Umbilical cord (tissue), 2 donors: ENCODE measurements around the gene CEP95. TPM values are rescaled to one million over a fixed set of nuclear protein-coding genes. Genes with fewer than 3 reads are reported as not detected.
"Not testable (repeated sequence)": the region's sequence is repeated elsewhere in the genome, so short reads cannot be mapped to it uniquely, and the experiment has no call there.

Experiments used
- DNase-seq: peaks from one replicate; pipeline ENCODE4 v3.0.0-alpha.2; 2015; ENCODE audit warnings: low spot score
- total RNA-seq: library from RNA; depleted of rRNA; stranded (reverse); fragments of >200 nt; gene quantifications from one replicate; pipeline ENCODE4 v1.2.3, GENCODE V29; 2014; ENCODE audit warnings: low replicate concordance; ENCODE audit not compliant: insufficient read depth

The CEP95 gene, protein sequence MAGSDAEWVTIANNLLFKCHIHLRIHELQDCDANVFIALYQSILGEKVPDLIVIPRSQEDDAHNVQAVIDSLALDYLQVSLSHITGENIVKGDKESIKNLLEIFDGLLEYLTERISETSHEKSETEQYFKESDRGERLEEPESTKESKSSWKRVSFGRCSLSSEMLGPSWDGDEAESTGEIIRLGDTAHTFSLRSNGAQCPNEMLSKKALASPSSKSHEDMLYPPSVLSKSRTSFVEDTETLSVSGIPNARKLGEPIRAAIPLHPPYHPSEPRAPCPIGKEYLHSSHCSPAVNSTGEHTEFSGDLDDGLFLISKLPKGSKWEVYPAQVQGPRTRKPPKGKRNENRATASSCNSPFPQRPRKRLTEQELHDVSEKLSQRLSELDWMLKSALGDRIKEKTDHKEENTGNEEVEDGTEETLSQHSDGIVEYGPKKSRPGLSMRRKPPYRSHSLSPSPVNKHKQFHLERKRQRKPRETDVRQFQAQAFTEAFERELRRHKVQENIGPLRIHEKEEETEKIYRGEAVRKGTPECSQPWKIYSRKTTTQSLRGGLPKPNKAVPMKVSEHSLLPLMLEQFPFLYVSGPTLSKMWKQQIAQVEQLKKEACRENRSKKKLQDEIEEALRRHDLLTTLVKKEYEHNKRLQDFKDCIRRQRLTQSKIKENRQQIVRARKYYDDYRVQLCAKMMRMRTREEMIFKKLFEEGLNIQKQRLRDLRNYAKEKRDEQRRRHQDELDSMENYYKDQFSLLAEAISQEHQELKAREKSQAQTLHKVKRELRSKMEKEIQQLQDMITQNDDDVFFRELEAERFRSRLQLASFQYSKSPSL
- 40.4 TPM for total RNA-seq

DNA sequence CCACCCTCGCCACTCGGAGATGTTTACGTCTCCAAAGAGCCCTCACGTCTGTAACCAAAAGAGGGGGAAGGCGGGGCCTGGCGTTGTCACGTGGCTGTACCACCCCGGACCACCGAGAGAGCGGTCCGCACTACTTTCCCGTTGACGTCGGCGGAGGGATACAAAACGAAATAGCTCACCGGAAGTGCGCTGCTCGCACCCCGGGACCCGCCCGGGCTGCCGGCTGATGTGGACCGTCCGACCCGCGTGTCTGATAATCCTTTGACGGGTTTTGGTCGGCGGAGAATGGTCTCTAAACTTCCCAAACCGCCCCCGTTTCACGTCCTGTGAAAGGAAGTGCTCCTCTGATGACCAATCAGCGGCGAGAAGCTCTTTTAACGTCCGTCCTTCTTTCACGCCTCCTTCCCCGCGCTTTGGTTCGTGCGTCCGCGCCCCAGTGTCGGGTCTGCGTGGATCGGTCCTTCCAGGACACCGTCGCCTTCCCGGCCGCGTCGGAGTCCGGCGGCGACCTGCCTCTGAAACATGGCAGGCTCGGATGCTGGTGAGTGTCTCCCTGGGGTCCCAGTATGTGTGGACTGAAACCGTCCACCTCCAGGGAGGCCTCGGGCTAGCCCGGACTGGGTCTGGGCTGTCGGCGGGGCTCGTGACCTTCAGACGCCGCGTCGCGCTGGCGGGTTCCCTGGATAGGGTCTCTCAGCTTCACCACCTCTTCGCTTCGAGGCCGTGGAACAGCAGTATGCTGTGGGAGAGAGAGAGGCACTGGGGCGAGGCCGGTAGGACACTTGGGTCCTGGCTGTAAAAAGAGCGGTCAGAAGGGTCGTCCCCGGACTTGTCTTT is at the start of gene CEP95:
Gene CEP95, plus strand, starts transcription at position 402 of the 837 bp plus-strand sequence. Its CDS starts 121 bp downstream, at position 523.
- DNase-seq: peak; percentile 99

DNA sequence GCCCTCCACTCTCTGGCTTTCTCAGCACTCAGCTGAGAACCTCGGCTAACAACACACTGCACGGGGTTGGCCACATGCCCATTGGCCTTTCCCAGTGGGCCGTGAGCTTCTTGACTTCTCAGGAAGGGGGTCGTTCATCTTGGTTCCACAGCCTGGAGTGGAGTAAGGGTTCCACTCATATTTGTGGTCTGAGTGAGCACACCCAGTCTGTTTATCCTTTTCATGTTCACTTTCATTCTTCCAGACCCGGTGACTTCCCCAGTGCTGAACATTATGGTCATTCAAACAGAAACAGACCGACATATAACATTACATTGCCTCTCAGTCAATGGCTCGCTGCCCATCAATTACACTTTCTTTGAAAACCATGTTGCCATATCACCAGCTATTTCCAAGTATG is 49.6 kb upstream of the CEP95 start:
- no peak for DNase-seq

DNA sequence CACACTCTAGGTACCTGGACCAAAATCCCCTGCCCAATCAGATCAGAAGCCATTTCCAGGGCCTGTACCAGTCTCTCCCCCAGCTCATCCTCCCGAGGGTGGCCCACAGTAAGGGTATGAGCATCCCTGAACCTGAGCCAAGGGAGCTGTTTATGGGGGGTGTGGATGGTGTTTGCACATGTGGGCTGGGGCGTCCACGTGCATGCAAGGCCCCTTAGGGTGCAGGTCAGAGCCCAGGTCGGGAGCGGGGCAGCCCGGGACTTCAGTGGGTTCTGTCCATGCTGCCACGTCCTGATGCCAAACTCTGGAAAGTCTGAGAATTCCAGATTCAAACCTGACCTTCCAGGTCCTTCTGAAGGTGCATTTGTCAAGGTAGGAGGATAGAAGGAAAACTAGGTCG is 48.0 kb upstream of the CEP95 start:
- no peak for DNase-seq

DNA sequence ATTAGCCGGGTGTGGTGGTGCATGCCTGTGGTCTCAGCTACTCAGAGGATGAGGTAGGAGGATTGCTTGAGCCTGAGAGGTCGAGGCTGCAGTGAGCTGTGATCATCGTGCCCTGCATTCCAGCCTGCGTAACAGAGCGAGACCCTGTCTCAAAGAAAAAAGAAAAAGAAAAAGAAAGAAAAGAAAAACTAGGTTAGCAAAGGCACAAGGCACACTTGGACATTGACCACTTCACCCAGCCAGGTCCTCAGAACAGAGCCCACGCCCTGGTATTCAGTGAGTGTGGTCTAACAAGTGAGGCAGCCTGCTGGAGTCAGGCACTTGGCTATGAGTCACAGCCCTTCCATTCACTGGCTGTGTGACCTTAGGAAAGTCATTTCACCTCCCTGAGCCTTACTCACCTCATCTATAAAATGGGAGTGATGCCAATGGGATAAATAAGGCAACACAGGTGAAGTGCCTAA is 47.5 kb upstream of the CEP95 start:
- no peak for DNase-seq

DNA sequence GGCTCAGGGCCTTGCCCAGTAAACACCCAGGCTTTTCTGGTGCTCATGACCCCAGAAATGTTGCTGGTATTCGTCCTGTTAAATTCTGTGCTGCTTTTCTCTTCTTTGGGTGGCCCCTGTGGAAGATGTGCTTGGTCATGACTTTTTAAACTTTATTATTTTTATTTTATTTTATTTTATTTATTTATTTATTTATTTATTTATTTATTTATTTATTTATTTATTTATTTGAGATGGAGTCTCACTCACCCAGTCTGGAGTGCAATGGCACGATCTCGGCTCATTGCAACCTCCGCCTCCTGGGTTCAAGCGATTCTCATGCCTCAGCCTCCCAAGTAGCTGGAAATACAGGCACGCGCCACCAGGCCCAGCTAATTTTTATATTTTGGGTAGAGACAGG is 47.0 kb upstream of the CEP95 start:
- not testable (repeated sequence) for DNase-seq

DNA sequence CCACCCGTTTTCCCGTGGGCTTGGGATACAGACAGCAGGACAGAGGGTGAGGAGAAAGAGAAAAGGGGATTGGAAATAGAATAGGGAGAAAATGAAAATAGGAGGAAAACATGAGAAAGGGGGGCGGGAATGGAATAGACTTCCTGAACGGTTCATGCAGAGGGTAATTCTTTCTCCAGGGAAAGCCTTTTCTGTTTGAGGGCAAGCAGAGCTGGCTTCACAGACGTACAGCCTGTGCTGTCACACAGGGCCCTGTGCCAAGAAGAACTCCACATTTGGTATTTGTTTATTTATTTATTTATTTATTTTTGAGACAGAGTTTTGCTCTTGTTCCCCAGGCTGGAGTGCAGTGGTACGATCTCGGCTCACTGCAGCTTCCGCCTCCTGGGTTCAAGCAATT is 45.8 kb upstream of the CEP95 start:
- no peak for DNase-seq

DNA sequence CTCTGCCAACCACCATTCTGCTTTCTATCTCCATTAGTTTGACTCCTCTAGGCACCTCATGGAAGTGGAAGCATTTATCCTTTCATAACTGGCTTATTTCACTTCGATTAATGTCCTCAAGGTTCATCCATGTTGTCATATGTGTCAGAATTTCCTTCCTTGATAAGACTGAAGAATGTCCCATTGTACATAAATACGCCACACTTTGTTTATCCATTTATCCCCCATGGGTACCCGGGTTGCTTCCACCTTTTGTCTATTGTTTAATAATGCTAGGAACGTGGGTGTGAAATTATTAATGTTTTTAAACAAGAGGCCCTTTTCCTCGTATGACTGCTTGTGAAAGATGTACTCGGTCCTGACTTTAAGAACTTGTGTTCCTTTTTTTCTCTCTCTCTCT is 45.0 kb upstream of the CEP95 start:
- DNase-seq: no peak

DNA sequence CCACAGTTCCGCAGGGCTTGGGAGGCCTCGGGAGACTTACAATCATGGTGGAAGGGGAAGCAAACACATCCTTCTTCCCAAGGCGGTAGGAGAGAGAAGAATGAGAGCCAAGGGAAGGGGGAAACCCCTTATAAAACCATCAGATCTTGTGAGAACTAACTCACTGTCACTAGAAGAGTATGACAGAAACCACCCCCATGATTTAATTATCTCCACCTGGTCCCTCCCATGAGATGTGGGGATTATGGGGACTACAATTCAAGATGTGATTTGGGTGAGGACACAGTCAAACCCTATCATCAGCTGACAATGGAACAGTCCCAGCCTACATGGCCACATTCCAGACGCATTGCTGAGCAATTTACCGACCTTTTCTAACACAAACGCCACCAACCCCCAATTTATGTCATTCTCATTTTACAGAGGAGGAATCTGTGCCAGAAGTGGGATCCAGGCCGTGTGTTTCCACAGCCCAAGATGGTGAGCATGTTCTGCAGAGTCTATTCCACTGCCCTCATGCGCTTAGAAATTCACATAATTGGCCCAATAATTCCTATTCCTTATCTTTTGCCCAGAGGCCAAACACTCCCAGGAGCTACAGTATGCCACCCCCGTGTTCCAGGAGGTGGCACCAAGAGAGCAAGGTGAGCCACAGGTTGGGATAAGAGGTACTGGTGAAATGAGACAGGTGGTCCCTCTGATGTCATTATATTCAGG is 40.6 kb upstream of the CEP95 start:
- no peak for DNase-seq

DNA sequence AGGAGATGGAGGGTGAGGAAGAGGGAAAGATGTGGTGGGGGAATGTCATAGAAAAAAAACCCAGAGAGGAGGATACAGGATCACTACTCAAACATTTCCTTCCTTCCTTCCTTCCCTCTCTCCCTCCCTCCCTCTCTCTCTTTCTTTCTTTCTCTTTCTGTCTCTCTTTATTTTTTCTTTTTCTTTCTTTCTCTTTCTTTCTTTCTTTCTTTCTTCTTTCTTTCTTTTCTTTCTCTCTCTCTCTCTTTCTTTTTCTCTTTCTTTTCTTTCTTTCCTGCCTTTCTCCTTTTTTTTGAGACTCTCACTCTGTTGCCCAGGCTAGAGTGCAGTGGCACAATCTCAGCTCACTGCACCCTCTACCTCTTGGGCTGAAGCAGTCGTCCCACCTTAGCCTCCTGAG is 39.9 kb upstream of the CEP95 start:
- not testable (repeated sequence) for DNase-seq

DNA sequence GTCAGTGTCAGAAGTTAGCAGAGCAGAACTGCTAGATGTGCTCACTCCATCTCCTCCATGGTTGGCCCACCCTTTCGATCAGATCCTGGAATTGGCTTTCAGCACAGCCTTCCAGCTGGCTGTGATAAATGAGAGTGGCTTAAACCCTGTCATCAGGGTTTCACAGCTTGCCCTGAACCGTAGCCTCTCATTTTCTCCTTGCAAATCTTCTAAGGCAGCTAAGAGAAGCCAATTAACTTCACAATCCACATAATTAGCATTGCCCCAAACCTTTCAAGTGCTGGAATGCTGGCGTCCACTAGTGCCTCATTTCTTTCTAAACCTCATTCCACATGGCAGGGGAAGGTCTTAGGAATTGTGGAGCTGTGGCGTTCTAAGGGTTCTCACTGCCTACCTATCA is 36.2 kb upstream of the CEP95 start:
- no peak for DNase-seq

DNA sequence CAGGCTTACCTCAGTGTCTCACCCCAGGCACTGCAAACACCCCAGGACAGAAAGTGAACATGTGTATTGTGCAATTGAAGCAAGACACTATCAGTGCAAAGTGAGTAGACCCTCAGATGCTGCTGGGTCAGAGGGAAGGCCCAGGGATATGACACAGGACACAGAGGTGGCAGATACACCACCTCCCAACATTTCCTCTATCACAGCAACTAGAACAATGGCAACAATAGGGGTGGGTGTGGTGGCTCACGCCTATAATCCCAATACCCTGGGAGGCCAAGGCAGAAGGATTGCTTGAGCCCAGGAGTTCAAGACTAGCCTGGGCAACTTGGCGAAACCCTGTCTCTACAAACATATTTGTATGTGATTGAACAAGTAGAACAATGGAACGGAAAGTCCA is 35.3 kb upstream of the CEP95 start:
- DNase-seq: no peak

DNA sequence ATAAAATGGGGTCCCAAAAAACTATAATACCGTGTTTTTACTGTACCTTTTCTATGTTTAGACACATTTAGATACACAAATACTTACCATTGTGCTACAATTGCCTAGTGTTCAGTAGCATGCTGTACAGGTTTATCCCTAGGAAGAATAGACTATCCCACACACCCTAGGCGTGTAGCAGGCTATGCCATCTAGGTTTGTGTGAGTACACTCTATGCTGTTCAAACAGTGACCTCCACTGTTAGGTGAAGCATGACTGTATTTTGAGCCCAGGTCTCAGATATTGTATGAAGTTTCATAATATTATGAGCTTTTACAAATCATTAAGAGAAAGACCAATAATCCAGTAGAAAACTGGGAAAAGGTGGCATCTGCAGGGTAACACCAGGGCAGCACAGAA is 34.2 kb upstream of the CEP95 start:
- DNase-seq: no peak

DNA sequence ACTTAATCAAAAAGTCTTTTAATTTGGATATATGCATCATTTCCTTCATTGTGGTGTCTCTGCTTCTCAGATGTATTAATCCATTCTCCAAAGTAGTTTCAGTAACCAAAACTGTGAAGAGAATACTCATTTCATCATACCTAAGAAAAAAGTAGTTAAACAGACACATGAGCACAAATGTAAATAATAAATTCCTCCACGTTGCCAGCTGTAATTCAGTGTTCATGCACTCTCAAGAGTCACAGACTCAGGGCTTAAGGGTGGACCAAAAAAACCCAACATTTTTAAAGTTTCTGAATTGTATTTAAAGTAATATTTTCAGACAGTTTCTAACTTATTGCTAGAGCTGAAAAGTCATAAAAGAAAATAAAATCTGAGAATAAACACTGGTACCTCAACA is 28.9 kb upstream of the CEP95 start:
- DNase-seq: no peak

DNA sequence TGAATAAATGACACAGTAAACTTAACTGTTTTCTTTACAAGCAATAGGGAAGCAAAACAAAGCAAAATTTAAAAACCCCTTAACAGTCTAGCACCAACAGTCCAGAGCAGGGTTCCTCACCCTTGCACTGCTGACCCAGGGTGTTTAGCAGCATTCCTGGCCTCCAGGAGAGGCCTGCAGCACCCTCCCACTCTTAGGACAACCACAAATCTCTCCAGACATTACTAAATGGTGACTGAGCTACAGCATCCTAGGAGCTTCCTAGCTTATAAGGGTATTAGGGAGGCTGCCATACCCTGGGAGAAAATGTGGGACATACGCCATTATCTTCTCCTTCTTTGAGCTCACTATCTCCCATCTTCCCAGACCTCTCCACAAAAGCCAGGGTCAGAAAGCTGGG is 25.8 kb upstream of the CEP95 start:
- DNase-seq: no peak

DNA sequence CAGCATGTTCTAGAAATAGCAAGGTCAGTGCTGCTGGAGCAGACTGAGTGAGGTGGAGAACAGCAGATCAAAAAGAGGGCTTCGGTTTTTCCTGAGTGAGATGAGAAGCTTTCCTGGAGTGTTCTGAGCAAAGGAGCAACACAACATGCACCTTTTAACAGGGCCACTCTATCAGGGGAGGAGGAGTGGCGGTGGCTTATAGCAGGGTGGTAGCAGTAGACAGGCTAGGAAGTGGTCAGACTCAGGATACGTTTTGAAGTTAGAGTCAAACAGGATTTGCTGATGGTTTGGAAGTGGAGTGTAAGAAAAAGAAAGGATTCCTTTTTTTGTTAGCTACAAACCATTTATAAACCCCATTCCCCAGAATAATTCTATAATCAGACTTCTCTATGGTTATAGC is 22.4 kb upstream of the CEP95 start:
- no peak for DNase-seq

DNA sequence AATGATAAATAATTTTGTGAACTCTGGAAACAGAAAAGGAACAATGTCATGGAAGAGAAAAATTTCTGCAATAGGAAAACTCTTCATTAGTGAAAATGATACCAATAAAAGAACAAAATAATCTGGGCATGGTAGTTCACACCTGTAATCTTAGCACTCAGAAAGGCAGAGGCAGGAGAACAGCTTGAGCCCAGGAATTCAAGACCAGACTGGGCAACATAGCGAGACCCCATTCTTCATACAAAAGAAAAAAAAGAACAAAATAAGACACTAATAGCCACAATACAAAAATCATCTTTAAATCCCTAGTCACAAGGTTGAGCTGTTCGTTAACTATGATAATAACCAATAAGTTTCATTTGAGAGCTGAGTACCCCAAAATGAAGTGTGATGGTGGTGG is 18.5 kb upstream of the CEP95 start:
- no peak for DNase-seq

DNA sequence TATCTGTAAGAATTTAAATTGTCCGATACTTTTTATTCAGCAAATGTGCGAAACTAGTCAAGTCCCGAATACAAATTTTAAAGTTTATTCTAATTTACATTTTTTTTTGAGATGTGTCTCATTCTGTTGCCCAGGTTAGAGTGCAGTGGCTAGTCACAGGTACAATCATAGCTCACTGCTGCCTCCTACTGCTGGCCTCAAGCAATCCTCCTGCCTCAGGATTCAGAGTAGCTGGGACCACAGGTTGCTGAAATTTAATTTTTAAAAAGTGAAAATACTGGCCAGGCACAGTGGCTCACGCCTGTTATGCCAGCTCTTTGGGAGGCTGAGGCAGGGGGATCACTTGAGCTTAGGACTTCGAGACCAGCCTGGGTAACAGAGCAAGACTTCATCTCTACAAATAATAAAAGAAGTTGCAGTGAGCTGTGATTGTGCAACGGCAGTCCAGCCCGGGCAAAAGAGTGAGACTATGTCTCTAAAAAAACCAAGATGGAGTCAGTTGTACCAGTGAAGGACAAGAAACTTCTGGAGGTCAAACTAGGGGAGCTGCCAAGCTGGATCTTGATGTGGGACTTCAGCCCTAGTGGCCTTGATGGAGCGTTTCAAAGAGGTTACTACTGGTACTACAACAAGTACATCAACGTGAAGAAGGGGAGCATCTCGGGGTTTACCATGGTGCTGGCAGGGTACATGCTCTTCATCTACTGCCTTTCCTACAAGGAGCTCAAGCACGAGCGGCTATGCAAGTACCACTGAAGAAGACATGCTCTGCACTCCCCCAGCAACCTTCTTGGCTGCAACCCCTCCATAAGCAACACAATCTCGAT is 15.5 kb upstream of the CEP95 start:
- no peak for DNase-seq

DNA sequence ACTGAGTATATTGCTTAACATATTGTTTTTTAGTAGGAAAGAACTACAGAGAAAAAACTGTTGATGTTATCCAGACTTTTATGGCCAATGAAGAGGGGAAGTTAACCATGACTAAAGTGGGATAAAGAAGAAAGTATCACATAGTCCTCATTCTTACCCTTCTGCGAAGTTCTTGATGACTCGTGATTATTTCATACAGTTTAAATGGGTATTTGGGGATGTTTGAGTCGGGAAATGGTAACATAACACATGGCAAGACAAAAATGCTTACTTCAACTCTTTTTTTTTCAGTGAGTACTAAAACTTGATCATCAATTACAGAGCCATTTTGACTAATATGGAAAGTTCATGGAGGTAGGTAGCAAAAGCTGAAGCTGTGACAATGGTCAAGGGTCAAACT is 14.8 kb upstream of the CEP95 start:
- DNase-seq: no peak

DNA sequence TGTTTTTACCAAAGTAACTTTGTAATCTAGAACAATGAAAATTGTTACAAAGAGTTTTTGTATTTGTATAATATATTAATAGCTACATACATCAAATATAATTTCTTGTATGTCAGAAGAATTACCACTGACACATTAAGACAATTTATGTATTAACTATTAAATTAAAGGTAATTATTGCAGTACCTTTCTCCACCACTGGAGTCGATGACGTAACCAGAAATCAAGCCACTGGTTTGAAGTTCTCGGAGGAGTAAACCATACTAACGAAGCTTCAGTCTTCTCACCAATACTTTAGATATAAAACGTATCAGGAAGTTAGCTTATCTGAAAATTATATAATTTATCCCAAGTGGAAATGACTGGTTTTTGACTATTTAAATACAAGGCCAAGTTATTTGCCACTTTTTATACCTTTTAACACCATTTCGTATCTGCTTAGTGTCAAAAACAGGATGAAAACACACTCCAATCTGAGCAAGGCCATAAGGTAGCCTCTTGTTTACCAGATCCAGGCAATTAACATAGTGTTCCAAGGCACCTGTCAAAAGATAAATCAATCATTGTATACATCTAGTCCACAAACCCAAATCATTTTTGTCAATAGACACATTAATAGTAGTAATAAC is 14.2 kb upstream of the CEP95 start:
- DNase-seq: no peak

DNA sequence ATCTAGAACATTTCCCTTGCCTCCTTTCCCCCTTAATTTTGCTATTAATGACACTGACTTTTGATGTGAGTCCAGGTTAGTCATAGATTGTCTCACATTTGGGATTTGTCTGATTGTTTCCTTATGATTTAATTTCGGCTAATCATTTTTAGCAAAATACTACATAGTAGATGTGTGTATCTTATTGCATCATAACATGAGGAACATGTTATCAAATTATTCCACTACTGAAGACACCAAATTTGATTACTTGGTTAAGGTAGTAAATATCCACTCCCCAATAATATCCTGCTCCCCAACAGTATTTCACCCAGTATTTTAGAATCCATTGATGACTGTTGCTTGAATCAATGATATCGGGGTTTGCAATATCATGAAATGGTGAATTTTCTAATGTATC is 12.7 kb upstream of the CEP95 start:
- no peak for DNase-seq
